Esophagus muscularis mucosa (tissue), 3 donors: ENCODE measurements around the gene SYAP1.

Source experiments
- POLR2A ChIP-seq: fragments of 450-650 bp; IDR thresholded peaks from one replicate; pipeline ENCODE4 v1.6.1; 2017; ENCODE audit warnings: antibody characterized with exemption, moderate library complexity, mild to moderate bottlenecking, low read depth
- TF ChIP-seq, protein P1 (sequence below), 3 experiments: fragments of 200-600 bp in 2 of 3; fragments of 450-650 bp in 1 of 3; sonication (generic) in 2 of 3; IDR thresholded peaks; one replicate each; pipeline ENCODE4 v1.5.1; 2017 to 2019; ENCODE audit warnings: antibody characterized with exemption in 3 of 3, mild to moderate bottlenecking in 2 of 3, moderate library complexity in 1 of 3

DNA sequence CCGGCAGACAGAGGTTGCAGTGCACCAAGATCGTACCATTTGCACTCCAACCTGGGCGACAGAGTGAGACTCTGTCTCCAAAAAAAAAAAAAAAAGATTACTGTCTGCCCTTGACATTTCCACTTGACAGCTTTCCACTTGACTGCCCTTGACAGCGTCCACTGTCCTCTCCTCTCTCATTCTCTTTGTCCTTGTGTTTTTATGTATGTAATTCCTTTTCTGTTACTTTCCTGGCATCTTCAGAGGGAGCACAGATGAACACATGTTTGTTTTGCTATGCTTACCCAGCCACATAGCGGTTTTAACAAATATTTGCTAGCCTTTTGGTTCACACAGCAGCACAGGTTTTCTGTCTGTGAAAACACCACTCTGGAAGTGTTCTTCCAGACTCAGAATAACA is 26.2 kb downstream of the SYAP1 start:
- TF ChIP-seq, protein P1, sequence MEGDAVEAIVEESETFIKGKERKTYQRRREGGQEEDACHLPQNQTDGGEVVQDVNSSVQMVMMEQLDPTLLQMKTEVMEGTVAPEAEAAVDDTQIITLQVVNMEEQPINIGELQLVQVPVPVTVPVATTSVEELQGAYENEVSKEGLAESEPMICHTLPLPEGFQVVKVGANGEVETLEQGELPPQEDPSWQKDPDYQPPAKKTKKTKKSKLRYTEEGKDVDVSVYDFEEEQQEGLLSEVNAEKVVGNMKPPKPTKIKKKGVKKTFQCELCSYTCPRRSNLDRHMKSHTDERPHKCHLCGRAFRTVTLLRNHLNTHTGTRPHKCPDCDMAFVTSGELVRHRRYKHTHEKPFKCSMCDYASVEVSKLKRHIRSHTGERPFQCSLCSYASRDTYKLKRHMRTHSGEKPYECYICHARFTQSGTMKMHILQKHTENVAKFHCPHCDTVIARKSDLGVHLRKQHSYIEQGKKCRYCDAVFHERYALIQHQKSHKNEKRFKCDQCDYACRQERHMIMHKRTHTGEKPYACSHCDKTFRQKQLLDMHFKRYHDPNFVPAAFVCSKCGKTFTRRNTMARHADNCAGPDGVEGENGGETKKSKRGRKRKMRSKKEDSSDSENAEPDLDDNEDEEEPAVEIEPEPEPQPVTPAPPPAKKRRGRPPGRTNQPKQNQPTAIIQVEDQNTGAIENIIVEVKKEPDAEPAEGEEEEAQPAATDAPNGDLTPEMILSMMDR (IDR thresholded peaks at IDR 0.05) = no peak
- no peak for TF ChIP-seq POLR2A
